Measurements from ENCODE around the gene EFCAB11. TPM values are rescaled to one million over a fixed set of nuclear protein-coding genes. Genes with fewer than 3 reads are reported as not detected.

Gene EFCAB11
- total and polyA plus RNA-seq, 2 donors, result 5.6 to 7.6 TPM

DNA sequence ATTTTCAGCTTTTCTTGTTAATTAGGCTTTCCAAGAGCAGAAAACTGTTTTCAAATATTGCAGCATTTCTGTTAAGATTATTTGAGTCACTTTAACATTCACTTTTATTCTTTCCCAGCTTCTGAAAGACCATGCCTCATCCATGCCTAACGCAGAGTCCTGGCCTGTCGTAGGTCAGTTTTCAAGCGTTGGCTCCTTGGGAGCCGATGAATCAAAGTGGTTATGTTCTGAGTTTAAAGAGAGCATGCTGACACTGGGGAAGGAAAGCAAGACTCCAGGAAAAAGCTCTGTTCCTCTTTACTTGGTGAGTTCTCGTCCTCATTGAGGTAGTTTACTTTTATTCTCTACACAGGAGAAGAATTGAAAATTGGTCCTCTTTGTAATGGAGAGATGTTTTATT lies 34.3 kb upstream of the EFCAB11 start:
- 98% methylated on average over 5 of the region's 5 CpGs for WGBS

GRCh38 chr14:89987161-89987475 lies 32.6 kb upstream of the EFCAB11 start:
- Histone ChIP-seq H3K27ac (ENCODE audit: low read depth in 1 of 2, low read length in 1 of 2) (no peak overlapping the region), H3K9me3 (ENCODE audit: control insufficient read depth in 2 of 2, insufficient read depth in 1 of 2, low read length in 1 of 2) (no peaks in the 10 kb centered on the region), H3K36me3 (ENCODE audit: control insufficient read depth in 2 of 2, insufficient read depth in 2 of 2, low read length in 1 of 2) (peaks cover 41 to 73% of the 10 kb centered on the region in 2 donors), H3K4me1 (ENCODE audit: control insufficient read depth in 2 of 2, insufficient read depth in 2 of 2, low read length in 2 of 2) (no peaks in the 10 kb centered on the region), H3K27me3 (ENCODE audit: control insufficient read depth in 2 of 2, insufficient read depth in 1 of 2, low read length in 1 of 2) (no peaks in the 10 kb centered on the region), H3K4me3 (ENCODE audit: low read length in 2 of 2) (no peak overlapping the region)
- no peak for DNase-seq (ENCODE audit: low read depth in 6 of 9, low spot score in 9 of 9)

More for the DNA sequence above, 34.3 kb upstream of the EFCAB11 start:
- DNase-seq (ENCODE audit: low read depth in 6 of 9, low spot score in 9 of 9), result no peak
- Histone ChIP-seq H3K27ac (ENCODE audit: low read depth in 1 of 2, low read length in 1 of 2) (no peak overlapping the region), H3K4me1 (ENCODE audit: control insufficient read depth in 2 of 2, insufficient read depth in 2 of 2, low read length in 2 of 2) (no peaks in the 10 kb centered on the region), H3K36me3 (ENCODE audit: control insufficient read depth in 2 of 2, insufficient read depth in 2 of 2, low read length in 1 of 2) (peaks cover 43 to 74% of the 10 kb centered on the region in 2 donors), H3K4me3 (ENCODE audit: low read length in 2 of 2) (no peak overlapping the region), H3K27me3 (ENCODE audit: control insufficient read depth in 2 of 2, insufficient read depth in 1 of 2, low read length in 1 of 2) (no peaks in the 10 kb centered on the region), H3K9me3 (ENCODE audit: control insufficient read depth in 2 of 2, insufficient read depth in 1 of 2, low read length in 1 of 2) (no peaks in the 10 kb centered on the region)

- Histone ChIP-seq H3K4me3 (ENCODE audit: low read length in 2 of 2) (no peak overlapping the region), H3K27ac (ENCODE audit: low read depth in 1 of 2, low read length in 1 of 2) (no peak overlapping the region), H3K36me3 (ENCODE audit: control insufficient read depth in 2 of 2, insufficient read depth in 2 of 2, low read length in 1 of 2) (peaks cover 45 to 77% of the 10 kb centered on the region in 2 donors), H3K4me1 (ENCODE audit: control insufficient read depth in 2 of 2, insufficient read depth in 2 of 2, low read length in 2 of 2) (no peaks in the 10 kb centered on the region), H3K27me3 (ENCODE audit: control insufficient read depth in 2 of 2, insufficient read depth in 1 of 2, low read length in 1 of 2) (no peaks in the 10 kb centered on the region), H3K9me3 (ENCODE audit: control insufficient read depth in 2 of 2, insufficient read depth in 1 of 2, low read length in 1 of 2) (no peaks in the 10 kb centered on the region)
- no peak for DNase-seq (ENCODE audit: low read depth in 6 of 9, low spot score in 9 of 9)
- 98% methylated on average over 5 of the region's 5 CpGs for WGBS
These were observed 32.1 kb upstream of the EFCAB11 start for GRCh38 chr14:89986462-89987160.

DNA sequence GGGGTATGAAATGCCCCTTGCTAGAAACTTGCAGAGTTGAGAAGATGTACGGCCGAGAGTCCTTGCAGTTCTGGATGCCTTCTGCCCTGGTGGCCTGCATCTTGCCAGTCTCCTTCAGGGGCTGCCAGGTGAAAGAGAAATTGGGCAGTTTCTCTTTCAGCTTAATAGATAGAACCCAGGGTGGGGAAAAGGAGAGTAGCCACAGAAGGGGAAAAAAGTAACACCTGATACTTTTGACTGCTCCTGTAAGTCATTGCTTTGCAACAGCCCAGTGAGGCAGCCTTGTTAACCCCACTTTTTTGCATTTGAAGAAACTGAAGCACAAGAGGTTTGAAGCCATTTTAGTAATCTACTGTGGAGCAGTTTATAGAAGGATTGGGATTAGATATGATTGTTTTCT lies 28.8 kb upstream of the EFCAB11 start:
- Histone ChIP-seq H3K4me1 (ENCODE audit: control insufficient read depth in 2 of 2, insufficient read depth in 2 of 2, low read length in 2 of 2) (no peaks in the 10 kb centered on the region), H3K9me3 (ENCODE audit: control insufficient read depth in 2 of 2, insufficient read depth in 1 of 2, low read length in 1 of 2) (no peaks in the 10 kb centered on the region), H3K27ac (ENCODE audit: low read depth in 1 of 2, low read length in 1 of 2) (no peak overlapping the region), H3K36me3 (ENCODE audit: control insufficient read depth in 2 of 2, insufficient read depth in 2 of 2, low read length in 1 of 2) (peaks cover 56 to 79% of the 10 kb centered on the region in 2 donors), H3K4me3 (ENCODE audit: low read length in 2 of 2) (no peak overlapping the region), H3K27me3 (ENCODE audit: control insufficient read depth in 2 of 2, insufficient read depth in 1 of 2, low read length in 1 of 2) (no peaks in the 10 kb centered on the region)
- DNase-seq (ENCODE audit: low read depth in 6 of 9, low spot score in 9 of 9), result no peak
- WGBS, result 97% methylated on average over 2 of the region's 2 CpGs

- H3K27ac ChIP-seq (ENCODE audit: low read depth in 1 of 2, low read length in 1 of 2), result no peak overlapping the region
- H3K27me3 ChIP-seq (ENCODE audit: control insufficient read depth in 2 of 2, insufficient read depth in 1 of 2, low read length in 1 of 2), result no peaks in the 10 kb centered on the region
- no peak overlapping the region for H3K4me3 ChIP-seq (ENCODE audit: low read length in 2 of 2)
- WGBS, result 98% methylated on average over 4 of the region's 4 CpGs
- H3K36me3 ChIP-seq (ENCODE audit: control insufficient read depth in 2 of 2, insufficient read depth in 2 of 2, low read length in 1 of 2), result peaks cover 42 to 74% of the 10 kb centered on the region in 2 donors
- DNase-seq (ENCODE audit: low read depth in 6 of 9, low spot score in 9 of 9), result no peak
- H3K9me3 ChIP-seq (ENCODE audit: control insufficient read depth in 2 of 2, insufficient read depth in 1 of 2, low read length in 1 of 2), result no peaks in the 10 kb centered on the region
- H3K4me1 ChIP-seq (ENCODE audit: control insufficient read depth in 2 of 2, insufficient read depth in 2 of 2, low read length in 2 of 2), result no peaks in the 10 kb centered on the region
These were observed 24.1 kb upstream of the EFCAB11 start for GRCh38 chr14:89978656-89979055.

DNA sequence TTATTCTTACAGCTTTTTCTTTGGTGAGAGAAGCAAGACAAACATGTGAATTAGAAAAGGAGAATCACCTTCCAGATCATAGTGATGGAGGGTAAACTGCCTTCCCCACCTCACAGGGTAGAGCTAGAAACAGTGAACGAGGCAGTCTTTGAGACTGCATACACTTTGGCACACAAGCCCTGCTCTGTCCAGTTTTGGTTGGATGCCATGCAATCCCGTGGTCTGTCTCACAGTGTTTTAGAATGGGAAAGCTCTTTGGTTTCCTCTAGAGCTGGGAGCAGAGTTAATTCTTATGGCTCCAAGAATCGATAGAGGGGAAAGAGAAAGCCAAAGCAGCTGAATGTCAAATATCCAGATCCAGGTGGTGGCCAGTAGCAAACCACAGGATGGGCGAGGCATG lies 23.1 kb upstream of the EFCAB11 start:
- DNase-seq (ENCODE audit: low read depth in 6 of 9, low spot score in 9 of 9), result no peak
- WGBS, result 96% methylated on average over 4 of the region's 4 CpGs
- Histone ChIP-seq H3K9me3 (ENCODE audit: control insufficient read depth in 2 of 2, insufficient read depth in 1 of 2, low read length in 1 of 2) (no peaks in the 10 kb centered on the region), H3K4me1 (ENCODE audit: control insufficient read depth in 2 of 2, insufficient read depth in 2 of 2, low read length in 2 of 2) (no peaks in the 10 kb centered on the region), H3K27me3 (ENCODE audit: control insufficient read depth in 2 of 2, insufficient read depth in 1 of 2, low read length in 1 of 2) (no peaks in the 10 kb centered on the region), H3K36me3 (ENCODE audit: control insufficient read depth in 2 of 2, insufficient read depth in 2 of 2, low read length in 1 of 2) (peaks cover 39 to 74% of the 10 kb centered on the region in 2 donors), H3K27ac (ENCODE audit: low read depth in 1 of 2, low read length in 1 of 2) (no peak overlapping the region), H3K4me3 (ENCODE audit: low read length in 2 of 2) (no peak overlapping the region)

DNA sequence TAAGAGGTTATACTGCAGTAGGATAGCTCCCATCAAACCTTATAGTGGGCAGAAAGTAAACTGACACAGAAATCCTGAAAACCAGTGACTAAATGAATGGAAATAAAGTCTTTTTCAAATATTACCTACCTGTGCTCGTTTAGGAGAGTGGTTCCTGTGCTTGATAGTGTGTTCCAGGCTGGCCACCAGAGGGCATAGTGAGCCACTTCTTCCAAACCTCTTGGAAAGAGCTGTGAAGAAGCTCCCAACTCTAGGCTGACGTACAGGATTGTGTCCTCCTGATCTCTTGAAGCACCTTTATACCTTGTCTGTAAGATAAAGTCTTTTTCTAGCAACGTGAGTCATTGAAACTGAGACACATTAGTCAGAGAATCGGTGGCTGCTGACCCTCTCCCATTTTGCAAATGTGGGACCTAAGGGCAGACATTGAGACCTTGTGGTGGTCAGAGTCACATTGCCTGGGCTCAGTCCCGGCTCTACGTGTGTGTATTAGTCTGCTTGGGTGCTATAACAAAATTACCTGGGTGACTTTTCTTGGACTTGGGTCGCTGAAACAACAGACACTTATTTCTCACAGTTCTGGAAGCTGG lies 18.8 kb upstream of the EFCAB11 start:
- DNase-seq (ENCODE audit: low read depth in 6 of 9, low spot score in 9 of 9), result peak in 4 of 9 donors; percentile 28 to 56 (median 44)
- peaks cover 44 to 69% of the 10 kb centered on the region in 2 donors for H3K36me3 ChIP-seq (ENCODE audit: control insufficient read depth in 2 of 2, insufficient read depth in 2 of 2, low read length in 1 of 2)
- WGBS, result 80% methylated on average over 7 of the region's 7 CpGs
- H3K27me3 ChIP-seq (ENCODE audit: control insufficient read depth in 2 of 2, insufficient read depth in 1 of 2, low read length in 1 of 2), result no peaks in the 10 kb centered on the region
- no peaks in the 10 kb centered on the region for H3K9me3 ChIP-seq (ENCODE audit: control insufficient read depth in 2 of 2, insufficient read depth in 1 of 2, low read length in 1 of 2)
- no peak overlapping the region for H3K4me3 ChIP-seq (ENCODE audit: low read length in 2 of 2)
- H3K27ac ChIP-seq (ENCODE audit: low read depth in 1 of 2, low read length in 1 of 2), result no peak overlapping the region
- no peaks in the 10 kb centered on the region for H3K4me1 ChIP-seq (ENCODE audit: control insufficient read depth in 2 of 2, insufficient read depth in 2 of 2, low read length in 2 of 2)

DNA sequence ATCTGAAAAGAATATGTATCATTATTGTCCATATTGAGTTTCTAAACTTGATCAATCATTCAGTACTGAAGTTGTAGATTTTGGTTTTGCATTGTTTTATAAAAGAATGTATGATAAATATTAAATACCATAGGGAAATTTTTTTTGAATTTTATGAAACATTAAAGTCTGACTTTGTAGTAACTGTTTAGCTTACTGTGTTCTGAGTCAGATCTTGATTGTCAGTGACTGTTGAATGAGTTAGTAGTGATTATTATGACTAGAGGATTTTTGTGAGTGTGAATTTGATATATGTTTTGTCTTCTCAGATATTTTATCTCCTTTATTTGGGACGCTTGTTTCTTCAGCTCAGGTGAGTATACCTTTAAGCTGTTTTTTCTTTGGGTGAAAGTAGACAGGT lies 11.3 kb upstream of the EFCAB11 start:
- Histone ChIP-seq H3K4me3 (ENCODE audit: low read length in 2 of 2) (no peak overlapping the region), H3K4me1 (ENCODE audit: control insufficient read depth in 2 of 2, insufficient read depth in 2 of 2, low read length in 2 of 2) (no peaks in the 10 kb centered on the region), H3K36me3 (ENCODE audit: control insufficient read depth in 2 of 2, insufficient read depth in 2 of 2, low read length in 1 of 2) (peaks cover 53 to 71% of the 10 kb centered on the region in 2 donors), H3K27ac (ENCODE audit: low read depth in 1 of 2, low read length in 1 of 2) (no peak overlapping the region), H3K27me3 (ENCODE audit: control insufficient read depth in 2 of 2, insufficient read depth in 1 of 2, low read length in 1 of 2) (no peaks in the 10 kb centered on the region), H3K9me3 (ENCODE audit: control insufficient read depth in 2 of 2, insufficient read depth in 1 of 2, low read length in 1 of 2) (no peaks in the 10 kb centered on the region)
- DNase-seq (ENCODE audit: low read depth in 6 of 9, low spot score in 9 of 9), result no peak
- WGBS, result 93% methylated on average over 1 of the region's 1 CpG

DNA sequence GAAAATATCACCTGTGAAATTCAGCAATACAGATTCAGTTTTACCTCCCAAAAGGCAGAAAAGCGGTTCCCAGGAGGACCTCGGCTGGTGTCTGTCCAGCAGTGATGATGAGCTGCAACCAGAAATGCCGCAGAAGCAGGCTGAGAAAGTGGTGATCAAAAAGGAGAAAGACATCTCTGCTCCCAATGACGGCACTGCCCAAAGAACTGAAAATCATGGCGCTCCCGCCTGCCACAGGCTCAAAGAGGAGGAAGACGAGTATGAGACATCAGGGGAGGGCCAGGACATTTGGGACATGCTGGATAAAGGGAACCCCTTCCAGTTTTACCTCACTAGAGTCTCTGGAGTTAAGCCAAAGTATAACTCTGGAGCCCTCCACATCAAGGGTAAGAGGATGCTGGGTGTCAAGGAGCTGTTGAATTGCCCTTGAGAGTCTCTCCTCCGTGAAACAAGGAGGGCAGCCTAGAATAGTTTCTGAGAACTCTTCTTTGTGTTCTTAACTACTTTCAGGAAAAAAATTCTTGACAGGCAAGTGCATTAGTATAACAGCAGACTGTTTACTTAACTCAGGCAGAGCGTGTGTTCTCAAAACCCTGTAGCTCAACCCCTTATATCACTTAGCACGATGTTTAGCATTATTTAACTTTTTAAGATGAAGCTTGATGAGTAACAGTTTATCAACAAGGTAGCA lies 8.9 kb upstream of the EFCAB11 start:
- Histone ChIP-seq H3K9me3 (ENCODE audit: control insufficient read depth in 2 of 2, insufficient read depth in 1 of 2, low read length in 1 of 2) (peaks cover 0 to 2% of the 10 kb centered on the region in 2 donors), H3K27ac (ENCODE audit: low read depth in 1 of 2, low read length in 1 of 2) (no peak overlapping the region), H3K27me3 (ENCODE audit: control insufficient read depth in 2 of 2, insufficient read depth in 1 of 2, low read length in 1 of 2) (no peaks in the 10 kb centered on the region), H3K4me3 (ENCODE audit: low read length in 2 of 2) (no peak overlapping the region), H3K4me1 (ENCODE audit: control insufficient read depth in 2 of 2, insufficient read depth in 2 of 2, low read length in 2 of 2) (peaks cover 0 to 8% of the 10 kb centered on the region in 2 donors), H3K36me3 (ENCODE audit: control insufficient read depth in 2 of 2, insufficient read depth in 2 of 2, low read length in 1 of 2) (peaks cover 41 to 62% of the 10 kb centered on the region in 2 donors)
- no peak for DNase-seq (ENCODE audit: low read depth in 6 of 9, low spot score in 9 of 9)
- 98% methylated on average over 10 of the region's 10 CpGs for WGBS

Measured in thymus (tissue), 11 donors.